NCI-H146 treated with DMSO at 0.1 percent for 48 hours (cell line): Measurements from ENCODE around the gene NAV1.

ENCODE experiments used
- DNase-seq: peaks from one replicate; lab custom pipeline; 2025; ENCODE audit not compliant: unreplicated experiment; lab: John Stamatoyannopoulos, UW

Gene NAV1

GRCh38 chr1:201583663-201584062 is 44.7 kb downstream of the NAV1 start:
- no peak for DNase-seq

- DNase-seq, result no peak
These were observed 45.7 kb downstream of the NAV1 start for GRCh38 chr1:201584471-201585092.

GRCh38 chr1:201585093-201585483 is 46.2 kb downstream of the NAV1 start:
- DNase-seq, result no peak

GRCh38 chr1:201585901-201586300 is 47.0 kb downstream of the NAV1 start:
- no peak for DNase-seq

GRCh38 chr1:201586806-201587205 is 47.9 kb downstream of the NAV1 start:
- no peak for DNase-seq

GRCh38 chr1:201587729-201588128 is 48.8 kb downstream of the NAV1 start:
- no peak for DNase-seq
